ENCODE results near the gene ANKRD2.
A peak's percentile ranks its signal among the peaks of the same experiment; 100 is the strongest.

Gene ANKRD2

DNA sequence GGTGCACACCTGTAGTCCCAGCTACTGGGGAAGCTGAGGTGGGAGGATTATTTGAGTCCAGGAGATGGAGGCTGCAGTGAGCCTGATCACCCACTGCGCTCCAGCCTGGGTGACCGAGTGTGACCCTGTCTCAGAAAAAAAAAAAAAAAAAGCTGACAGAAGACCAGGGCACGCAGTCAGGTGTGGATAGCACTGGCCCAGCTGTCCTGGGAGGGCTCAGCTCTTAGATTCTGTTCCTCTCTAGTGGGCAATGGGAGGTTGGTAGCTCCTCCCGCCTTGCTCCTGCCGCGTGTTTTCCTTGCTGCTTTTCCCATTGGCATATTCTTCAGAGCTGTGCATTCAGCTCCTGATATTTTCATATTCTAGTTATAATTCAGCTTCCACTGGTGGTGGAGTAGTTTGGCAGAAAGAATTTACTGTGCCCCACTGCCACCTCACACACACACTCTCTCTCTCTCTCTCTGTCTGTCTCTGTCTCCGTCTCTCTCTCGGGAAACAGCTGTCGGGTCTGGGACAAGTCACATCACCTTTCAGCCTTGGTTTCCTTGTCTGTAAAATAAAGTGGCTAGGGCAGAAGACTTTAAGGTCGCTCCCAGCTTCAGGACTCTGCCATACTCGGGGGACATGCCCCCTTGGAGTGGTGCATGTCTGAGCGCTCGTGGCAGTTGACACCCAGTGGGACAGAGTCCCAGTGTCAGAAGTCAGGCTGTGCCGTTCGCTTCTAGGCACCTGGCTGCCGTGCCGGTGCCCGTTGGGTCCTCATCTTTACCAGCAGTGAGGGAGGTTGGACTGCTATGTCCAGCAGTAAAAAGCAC is 25.9 kb upstream of the ANKRD2 start:
- TF ChIP-seq CTCF (IDR thresholded peaks at IDR 0.05; ENCODE audit: low read depth, low read length) = no peak
- no peak overlapping the region for H3K4me3 ChIP-seq (replicated peaks in 1 of 2; ENCODE audit: low read depth in 2 of 2, low read length in 2 of 2)
- DNase-seq (ENCODE audit: low read depth in 2 of 2) = no peak

DNA sequence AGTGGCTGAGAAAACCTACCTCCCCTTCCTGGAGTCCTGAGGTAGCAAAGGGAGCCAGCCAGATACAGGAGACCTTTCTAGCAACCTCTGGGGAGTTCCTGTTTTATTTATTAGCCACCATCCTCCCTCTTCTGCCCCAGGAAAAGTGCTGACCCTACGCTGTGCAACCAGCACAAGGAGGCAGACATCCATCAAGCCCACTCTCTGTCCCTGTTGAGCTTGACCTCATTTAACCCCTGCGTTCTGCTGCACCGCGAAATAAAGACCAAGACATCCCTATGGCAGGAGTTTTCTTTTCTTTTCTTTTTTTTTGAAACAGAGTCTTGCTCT is 25.3 kb upstream of the ANKRD2 start:
- no peak for DNase-seq (ENCODE audit: low read depth in 2 of 2)
- no peak overlapping the region for H3K4me3 ChIP-seq (replicated peaks in 1 of 2; ENCODE audit: low read depth in 2 of 2, low read length in 2 of 2)
- TF ChIP-seq CTCF (IDR thresholded peaks at IDR 0.05; ENCODE audit: low read depth, low read length) = no peak

- DNase-seq (ENCODE audit: low read depth in 2 of 2) = peak in 1 of 2 donors; percentile 16
- no peak for TF ChIP-seq CTCF (IDR thresholded peaks at IDR 0.05; ENCODE audit: low read depth, low read length)
- H3K4me3 ChIP-seq (replicated peaks in 1 of 2; ENCODE audit: low read depth in 2 of 2, low read length in 2 of 2) = no peak overlapping the region
Measured at GRCh38 chr10:97547962-97548361, 24.6 kb upstream of the ANKRD2 start.

DNA sequence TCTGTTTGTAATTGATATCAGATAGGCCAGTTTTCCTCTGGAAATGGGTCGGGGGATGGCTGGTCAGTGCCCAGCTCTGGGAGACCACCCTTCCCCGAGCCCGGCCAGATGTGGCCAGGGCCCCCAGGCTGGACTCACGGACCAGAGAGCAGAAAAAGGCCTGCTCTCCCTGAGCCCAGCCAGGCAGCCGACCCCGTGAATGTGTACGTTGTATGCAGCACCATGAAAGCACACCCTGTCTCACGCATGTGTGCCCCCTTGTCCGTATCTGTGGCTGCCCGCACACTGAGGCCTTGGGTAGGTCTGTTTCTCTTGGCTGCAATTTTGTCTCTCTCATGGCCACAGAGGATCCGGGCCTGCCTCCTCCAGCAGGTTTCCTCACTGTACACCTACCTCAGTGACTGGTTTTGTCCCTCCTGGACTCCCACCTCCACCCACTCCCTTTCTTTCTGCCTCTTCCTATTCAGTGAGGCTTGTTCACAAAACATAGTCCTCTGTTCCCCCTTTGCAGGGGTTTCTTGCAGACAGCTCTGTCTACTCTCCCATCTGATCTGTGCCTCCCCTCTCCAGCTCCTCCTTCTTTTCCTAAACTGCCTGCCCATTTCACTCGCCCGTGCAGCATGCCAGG is 23.6 kb upstream of the ANKRD2 start:
- DNase-seq (ENCODE audit: low read depth in 2 of 2) = no peak
- no peak for TF ChIP-seq CTCF (IDR thresholded peaks at IDR 0.05; ENCODE audit: low read depth, low read length)
- no peak overlapping the region for H3K4me3 ChIP-seq (replicated peaks in 1 of 2; ENCODE audit: low read depth in 2 of 2, low read length in 2 of 2)

- DNase-seq (ENCODE audit: low read depth in 2 of 2) = peak in 1 of 2 donors; percentile 35
Measured at GRCh38 chr10:97549587-97550322, 22.8 kb upstream of the ANKRD2 start.

More at GRCh38 chr10:97549587-97550322, 22.8 kb upstream of the ANKRD2 start:
- H3K4me3 ChIP-seq (replicated peaks in 1 of 2; ENCODE audit: low read depth in 2 of 2, low read length in 2 of 2) = no peak overlapping the region
- no peak for TF ChIP-seq CTCF (IDR thresholded peaks at IDR 0.05; ENCODE audit: low read depth, low read length)

Measured in cardiac fibroblast (primary cell).